C4-2B (cell line): ENCODE results near the gene USP34.

Experiments used
- CTCF ChIP-seq: fragments of 450-650 bp; conservative IDR thresholded peaks from 2 replicates; pipeline ENCODE4 v1.5.1; 2017; ENCODE audit warnings: mild to moderate bottlenecking
- ZFX ChIP-seq: fragments of 450-650 bp; IDR thresholded peaks from 2 replicates; pipeline ENCODE4 v1.6.1; 2017

DNA sequence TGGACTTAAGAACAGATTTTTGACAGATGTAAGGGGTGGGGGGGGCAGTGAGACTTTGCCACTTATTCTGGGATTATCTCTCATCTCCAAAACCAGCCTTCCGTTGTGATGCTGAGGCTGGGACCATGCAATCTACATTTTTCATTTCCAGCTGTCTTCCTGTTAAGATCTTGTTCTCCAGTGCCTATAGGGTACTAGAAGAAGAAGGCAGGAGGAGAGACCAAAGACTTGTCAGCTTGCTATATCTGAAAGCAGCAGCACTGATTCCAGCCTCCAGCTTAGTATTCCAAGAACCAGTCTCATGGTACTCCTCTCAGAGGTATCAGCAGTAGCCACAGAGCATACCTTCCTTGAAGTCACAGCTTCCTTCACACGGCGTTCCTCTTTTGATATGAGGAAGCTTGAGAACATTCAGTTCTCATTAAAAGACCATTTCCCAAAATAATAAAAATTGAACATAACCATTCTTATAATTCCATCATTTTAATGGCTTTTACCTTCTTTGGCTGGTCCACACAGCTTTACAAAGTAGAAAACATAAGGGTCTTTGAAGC is 49.8 kb downstream of the USP34 start:
- TF ChIP-seq CTCF (no peak), ZFX (no peak)
